AG10803 (cell line): ENCODE data around the gene PLSCR2.

ENCODE experiments used
- DNase-seq: peaks from one replicate; pipeline ENCODE4 v3.0.0; 2010; ENCODE audit warnings: low read depth
- H3K4me3 ChIP-seq: 2 replicates; pipeline ENCODE4 v1.5.1; 2011; ENCODE audit warnings: mild to moderate bottlenecking, low read length, control low read depth
- CTCF ChIP-seq: conservative IDR thresholded peaks from 2 replicates; pipeline ENCODE4 v1.5.1; 2011; ENCODE audit warnings: mild to moderate bottlenecking, low read length, control low read depth, inconsistent platforms

Gene PLSCR2

GRCh38 chr3:146387566-146387965, 81.8 kb downstream of the PLSCR2 start:
- H3K4me3 ChIP-seq: no peak overlapping the region
- DNase-seq: no peak
- no peak for TF ChIP-seq CTCF

GRCh38 chr3:146386936-146387335, 82.4 kb downstream of the PLSCR2 start:
- no peak overlapping the region for H3K4me3 ChIP-seq
- no peak for DNase-seq
- TF ChIP-seq CTCF: no peak

- H3K4me3 ChIP-seq: no peak overlapping the region
- no peak for TF ChIP-seq CTCF
- DNase-seq: no peak
These were observed 84.6 kb downstream of the PLSCR2 start for GRCh38 chr3:146384786-146385185.
